Neural progenitor cell (in vitro differentiated cells): ENCODE data around the gene KRT8. TPM values are rescaled to one million over a fixed set of nuclear protein-coding genes. Genes with fewer than 3 reads are reported as not detected.

Experiments
- DNase-seq: peaks from one replicate; pipeline ENCODE4 v3.0.0-alpha.2; 2016; ENCODE audit warnings: low spot score
- H2AFZ ChIP-seq: fragments of 200-600 bp; sonication (generic); replicated peaks from 2 replicates; pipeline ENCODE4 v1.6.1; 2016; ENCODE audit warnings: antibody characterized with exemption
- H3F3A ChIP-seq: fragments of 200-600 bp; sonication (generic); 2 replicates; pipeline ENCODE4 v1.6.1; 2016; ENCODE audit warnings: antibody characterized with exemption, low read depth
- H3K27ac ChIP-seq: fragments of 200-600 bp; sonication (generic); 2 replicates; pipeline ENCODE4 v1.5.1; 2016; ENCODE audit warnings: mild to moderate bottlenecking
- H3K27me3 ChIP-seq: fragments of 200-600 bp; sonication (generic); 2 replicates; pipeline ENCODE4 v1.6.1; 2016; ENCODE audit warnings: mild to moderate bottlenecking, moderate library complexity
- H3K36me3 ChIP-seq: fragments of 200-600 bp; sonication (generic); 2 replicates; pipeline ENCODE4 v1.5.1; 2016
- H3K4me1 ChIP-seq: fragments of 200-600 bp; sonication (generic); 2 replicates; pipeline ENCODE4 v1.6.1; 2016; ENCODE audit warnings: mixed run types
- H3K4me2 ChIP-seq: fragments of 200-600 bp; sonication (generic); 2 replicates; pipeline ENCODE4 v1.6.1; 2016
- H3K4me3 ChIP-seq: fragments of 200-600 bp; sonication (generic); 2 replicates; pipeline ENCODE4 v1.5.1; 2016
- H3K79me2 ChIP-seq: fragments of 200-600 bp; sonication (generic); 2 replicates; pipeline ENCODE4 v1.6.1; 2016; ENCODE audit warnings: low read depth
- H3K9ac ChIP-seq: fragments of 200-600 bp; sonication (generic); 2 replicates; pipeline ENCODE4 v1.6.1; 2016
- H3K9me3 ChIP-seq: fragments of 200-600 bp; sonication (generic); 2 replicates; pipeline ENCODE4 v1.5.1; 2016; ENCODE audit warnings: low read depth
- H4K20me1 ChIP-seq: fragments of 200-600 bp; sonication (generic); 2 replicates; pipeline ENCODE4 v1.6.1; 2016; ENCODE audit warnings: low read depth
- H3K27ac Mint-ChIP-seq: 3 replicates; pipeline ENCODE4 v1.8.0; 2021; ENCODE audit warnings: mixed read lengths
- H3K27me3 Mint-ChIP-seq: 2 replicates; pipeline ENCODE4 v1.8.0; 2022; ENCODE audit warnings: low read depth, mild to moderate bottlenecking, inconsistent platforms, moderate library complexity, mixed read lengths; ENCODE audit not compliant: insufficient read depth
- H3K36me3 Mint-ChIP-seq: 3 replicates; pipeline ENCODE4 v1.8.0; 2021; ENCODE audit warnings: mixed read lengths
- H3K4me1 Mint-ChIP-seq: 3 replicates; pipeline ENCODE4 v1.8.0; 2021; ENCODE audit warnings: mixed read lengths
- H3K4me3 Mint-ChIP-seq: 3 replicates; pipeline ENCODE4 v1.8.0; 2021; ENCODE audit warnings: mild to moderate bottlenecking, moderate library complexity, mixed read lengths
- H3K9me3 Mint-ChIP-seq: 3 replicates; pipeline ENCODE4 v1.8.0; 2020; ENCODE audit warnings: mixed read lengths
- CTCF ChIP-seq: fragments of 200-600 bp; sonication (generic); IDR thresholded peaks from 2 replicates; pipeline ENCODE4 v1.5.1; 2017; ENCODE audit warnings: antibody characterized with exemption, mild to moderate bottlenecking
- EZH2 ChIP-seq: fragments of 200-600 bp; sonication (generic); IDR thresholded peaks from 2 replicates; pipeline ENCODE4 v1.6.1; 2017; ENCODE audit warnings: antibody characterized with exemption, mild to moderate bottlenecking, moderate library complexity
- EZH2phosphoT487 ChIP-seq: fragments of 200-600 bp; sonication (generic); IDR thresholded peaks from 2 replicates; pipeline ENCODE4 v1.6.1; 2017; ENCODE audit warnings: antibody characterized with exemption
- total RNA-seq: library from RNA; depleted of rRNA; stranded (reverse); fragments of >200 nt; gene quantifications from 2 replicates; pipeline ENCODE4 v1.2.3, GENCODE V29; 2015; ENCODE audit warnings: low replicate concordance

KRT8 gene
- total RNA-seq, 1 donor from 2014 or later: 168 TPM

- Mint-ChIP-seq H3K4me3 (no peak overlapping the region), H3K27ac (peak overlapping the region; percentile 9), H3K36me3 (no peaks in the 10 kb centered on the region), H3K4me1 (peaks cover 34% of the 10 kb centered on the region), H3K9me3 (no peaks in the 10 kb centered on the region), H3K27me3 (peaks cover 4% of the 10 kb centered on the region)
- H2AFZ ChIP-seq: peak overlapping the region; percentile 41
- peaks cover 46% of the 10 kb centered on the region for H3K4me1 ChIP-seq
- TF ChIP-seq EZH2phosphoT487: no peak
- TF ChIP-seq EZH2: no peak
- no peak for TF ChIP-seq CTCF
- no peaks in the 10 kb centered on the region for H3K36me3 ChIP-seq
- peak; percentile 60 for DNase-seq
- H3K9ac ChIP-seq: no peak overlapping the region
- H3K79me2 ChIP-seq: no peaks in the 10 kb centered on the region
- peak overlapping the region; percentile 51 for H3K27ac ChIP-seq
- no peaks in the 10 kb centered on the region for H3K9me3 ChIP-seq
- no peaks in the 10 kb centered on the region for H3K27me3 ChIP-seq
- H3K4me2 ChIP-seq: peak overlapping the region; percentile 54
- no peaks in the 10 kb centered on the region for H4K20me1 ChIP-seq
- H3F3A ChIP-seq: peaks cover 33% of the 10 kb centered on the region
- no peak overlapping the region for H3K4me3 ChIP-seq
Observed at GRCh38 chr12:52942901-52943181, 38.0 kb upstream of the KRT8 start.

DNA sequence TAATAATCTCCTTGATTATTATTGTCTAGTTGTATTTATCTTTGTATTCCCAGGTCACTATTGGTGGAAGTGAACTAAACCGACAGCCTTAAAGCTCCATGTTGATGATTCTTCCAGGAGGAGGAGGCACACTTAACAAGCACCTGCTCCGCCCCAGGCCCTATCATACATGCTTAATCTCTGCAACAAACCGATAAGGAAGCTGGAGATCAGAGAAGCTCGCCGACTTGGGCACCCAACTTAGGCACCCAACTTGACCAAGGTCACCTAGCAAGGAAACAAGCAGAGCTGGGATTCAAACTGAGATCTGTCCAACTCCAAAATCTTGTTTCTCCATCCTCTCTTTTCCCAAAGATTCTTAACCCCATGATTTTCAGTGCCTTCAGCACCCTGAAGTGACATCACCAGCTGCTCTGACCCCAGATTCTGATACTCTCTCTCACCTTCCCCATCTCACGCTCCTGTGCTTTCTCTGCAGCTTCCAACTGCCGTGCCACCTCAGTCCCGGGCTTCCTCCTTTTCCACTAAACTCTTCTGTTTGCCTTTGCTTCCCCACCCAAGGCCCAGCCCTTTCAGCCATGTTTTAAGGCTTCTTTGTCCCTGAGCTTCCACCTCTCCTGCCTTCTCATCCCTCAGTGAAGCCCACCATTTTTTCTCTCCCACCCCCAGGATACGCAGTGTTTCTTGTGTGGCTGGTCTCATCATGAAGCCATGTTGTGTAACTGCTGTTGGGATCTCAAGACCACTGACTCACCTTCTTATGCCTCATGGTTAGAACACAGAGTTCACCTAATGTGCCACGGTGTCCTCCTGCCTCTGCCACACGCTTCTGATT lies 37.4 kb upstream of the KRT8 start:
- Histone ChIP-seq H2AFZ (peak overlapping the region; percentile 41), H3K4me1 (peaks cover 45% of the 10 kb centered on the region), H3K79me2 (no peaks in the 10 kb centered on the region), H3K9ac (no peak overlapping the region), H3K27ac (no peak overlapping the region), H3K36me3 (no peaks in the 10 kb centered on the region), H3K4me3 (no peak overlapping the region), H4K20me1 (no peaks in the 10 kb centered on the region), H3K27me3 (no peaks in the 10 kb centered on the region), H3K9me3 (no peaks in the 10 kb centered on the region), H3F3A (peaks cover 31% of the 10 kb centered on the region), H3K4me2 (peak overlapping the region; percentile 54)
- no peak for TF ChIP-seq EZH2phosphoT487
- TF ChIP-seq EZH2: no peak
- TF ChIP-seq CTCF: no peak
- Mint-ChIP-seq H3K9me3 (no peaks in the 10 kb centered on the region), H3K27ac (peak overlapping the region; percentile 9), H3K4me3 (no peak overlapping the region), H3K4me1 (peaks cover 32% of the 10 kb centered on the region), H3K36me3 (no peaks in the 10 kb centered on the region), H3K27me3 (peaks cover 4% of the 10 kb centered on the region)
- DNase-seq: no peak

DNA sequence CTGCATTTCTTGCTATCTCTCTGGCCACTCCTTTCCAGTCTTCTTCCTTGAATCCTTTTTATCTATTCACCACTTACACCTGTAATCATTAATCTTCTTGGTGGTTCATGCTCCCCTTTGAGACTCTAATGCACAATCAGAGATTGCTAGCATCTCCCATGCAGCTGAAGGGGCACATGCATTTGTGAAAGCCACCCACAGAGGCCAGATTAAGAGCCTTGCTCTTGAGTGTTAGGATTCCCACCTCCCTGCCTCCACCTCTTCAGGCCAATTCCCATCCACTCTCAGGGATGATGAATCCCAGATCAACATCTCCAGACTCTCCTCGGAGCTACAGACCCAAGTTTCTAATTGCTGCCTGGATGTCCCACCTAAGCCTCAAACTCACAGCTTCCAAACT lies 24.7 kb upstream of the KRT8 start:
- no peak overlapping the region for H3K9ac ChIP-seq
- H3K4me1 Mint-ChIP-seq: peaks cover 20% of the 10 kb centered on the region
- no peaks in the 10 kb centered on the region for H4K20me1 ChIP-seq
- no peaks in the 10 kb centered on the region for H3K27me3 ChIP-seq
- peaks cover 4% of the 10 kb centered on the region for H3F3A ChIP-seq
- no peak overlapping the region for H3K4me3 ChIP-seq
- H2AFZ ChIP-seq: no peak overlapping the region
- no peak overlapping the region for H3K27ac Mint-ChIP-seq
- peaks cover 9% of the 10 kb centered on the region for H3K27me3 Mint-ChIP-seq
- no peak overlapping the region for H3K27ac ChIP-seq
- H3K4me3 Mint-ChIP-seq: no peak overlapping the region
- no peaks in the 10 kb centered on the region for H3K36me3 Mint-ChIP-seq
- no peaks in the 10 kb centered on the region for H3K9me3 Mint-ChIP-seq
- H3K4me2 ChIP-seq: no peak overlapping the region
- no peak for DNase-seq
- H3K36me3 ChIP-seq: no peaks in the 10 kb centered on the region
- H3K4me1 ChIP-seq: peaks cover 19% of the 10 kb centered on the region
- no peak for TF ChIP-seq EZH2phosphoT487
- TF ChIP-seq EZH2: no peak
- no peak for TF ChIP-seq CTCF
- H3K79me2 ChIP-seq: no peaks in the 10 kb centered on the region
- H3K9me3 ChIP-seq: no peaks in the 10 kb centered on the region
